NCI-H1092 (cell line): ENCODE results near the gene DRD5.
"Not testable (repeated sequence)": the region's sequence is repeated elsewhere in the genome, so short reads cannot be mapped to it uniquely, and the experiment has no call there.

Experiments used
- DNase-seq: peaks from one replicate; lab custom pipeline; 2025; lab: John Stamatoyannopoulos, UW

DRD5 gene

DNA sequence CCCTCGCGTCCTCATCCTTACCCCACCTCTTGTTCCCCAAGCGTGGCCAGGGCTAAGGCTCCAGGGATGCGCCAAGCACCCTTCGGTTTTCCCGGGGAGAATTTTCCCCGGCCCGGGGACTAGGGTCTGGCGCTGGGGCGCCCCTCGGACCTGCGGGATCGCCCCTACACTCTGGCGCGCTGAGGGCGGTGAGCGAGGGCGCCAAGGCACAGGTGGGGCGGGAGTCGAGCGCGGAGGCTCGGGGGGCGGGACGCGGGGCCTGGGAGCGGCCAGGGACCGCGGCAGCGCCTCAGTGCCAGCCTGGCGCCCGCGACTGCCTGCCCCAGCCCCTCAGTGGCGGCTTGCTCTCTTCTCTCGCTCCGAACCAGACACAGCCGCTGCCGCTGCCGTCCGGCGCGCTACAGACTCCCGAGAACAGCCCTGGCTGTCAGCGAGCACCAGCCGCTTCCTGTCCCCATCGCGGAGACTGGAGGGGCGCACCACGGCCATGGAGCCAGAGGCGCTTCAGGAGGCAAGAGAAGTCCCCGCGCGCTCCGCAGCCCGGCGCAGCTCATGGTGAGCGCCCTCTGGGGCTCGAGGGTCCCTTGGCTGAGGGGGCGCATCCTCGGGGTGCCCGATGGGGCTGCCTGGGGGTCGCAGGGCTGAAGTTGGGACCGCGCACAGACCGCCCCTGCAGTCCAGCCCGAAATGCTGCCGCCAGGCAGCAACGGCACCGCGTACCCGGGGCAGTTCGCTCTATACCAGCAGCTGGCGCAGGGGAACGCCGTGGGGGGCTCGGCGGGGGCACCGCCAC, at the start of gene DRD5:
Gene DRD5, plus strand, starts transcription at position 292 of the 793 bp plus-strand sequence. Its CDS starts 396 bp downstream, at position 688.
- no peak for DNase-seq

DNA sequence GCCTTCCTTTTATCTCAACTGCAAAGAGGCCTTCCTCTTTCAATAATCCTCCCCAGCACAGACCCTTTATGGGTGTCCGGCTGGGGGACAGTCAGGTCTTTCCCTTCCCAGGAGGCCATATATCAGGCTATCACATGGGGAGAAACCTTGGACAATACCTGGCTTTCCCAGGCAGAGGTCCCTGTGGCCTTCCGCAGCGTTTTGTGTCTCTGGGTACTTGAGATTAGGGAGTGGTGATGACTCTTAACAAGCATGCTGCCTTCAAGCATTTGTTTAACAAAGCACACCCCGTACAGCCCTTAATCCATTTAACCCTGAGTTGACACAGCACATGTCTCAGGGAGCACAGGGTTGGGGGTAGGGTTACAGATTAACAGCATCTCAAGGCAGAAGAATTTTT, 49.2 kb upstream of the DRD5 start:
- not testable (repeated sequence) for DNase-seq

GRCh38 chr4:9735515-9735914, 45.9 kb upstream of the DRD5 start:
- DNase-seq, result no peak

GRCh38 chr4:9737280-9737679, 44.2 kb upstream of the DRD5 start:
- not testable (repeated sequence) for DNase-seq

DNA sequence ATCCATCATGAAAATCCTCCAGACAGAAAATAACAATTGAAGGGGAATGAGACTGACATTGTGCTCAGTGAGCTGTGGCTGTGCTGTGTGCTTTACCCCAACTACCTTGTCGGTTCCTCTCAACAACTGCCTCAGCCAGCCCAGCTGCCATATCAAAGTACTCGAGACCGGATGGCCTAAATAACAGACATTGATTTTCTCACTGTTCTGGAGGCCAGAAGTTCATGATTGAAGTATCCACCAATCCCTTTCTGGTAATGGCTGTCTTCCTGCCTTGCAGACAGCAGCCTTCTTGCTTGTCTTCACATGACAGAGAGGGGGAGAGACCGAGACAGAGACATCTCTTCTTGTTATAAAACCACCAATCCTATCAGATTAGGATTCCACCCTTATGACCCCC, 37.6 kb upstream of the DRD5 start:
- not testable (repeated sequence) for DNase-seq

DNA sequence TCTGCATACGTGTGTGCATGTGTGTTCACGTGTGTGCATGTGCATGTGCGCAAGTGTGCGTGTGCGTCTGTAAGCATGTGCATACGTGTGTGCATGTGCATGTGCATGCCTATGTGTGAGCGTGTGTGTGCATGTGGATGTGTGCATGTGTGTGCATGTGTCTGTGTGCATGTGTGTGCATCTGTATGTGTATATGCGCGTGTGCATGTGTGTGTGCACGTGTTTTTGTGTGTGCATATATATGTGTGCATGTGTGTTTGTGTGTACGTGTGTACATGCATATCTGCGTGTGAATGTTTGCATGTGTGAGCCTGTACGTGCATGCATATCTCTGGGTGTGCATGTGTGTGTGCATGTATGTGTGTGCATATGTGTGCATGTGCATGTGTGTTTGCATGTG, 35.7 kb upstream of the DRD5 start:
- no peak for DNase-seq

DNA sequence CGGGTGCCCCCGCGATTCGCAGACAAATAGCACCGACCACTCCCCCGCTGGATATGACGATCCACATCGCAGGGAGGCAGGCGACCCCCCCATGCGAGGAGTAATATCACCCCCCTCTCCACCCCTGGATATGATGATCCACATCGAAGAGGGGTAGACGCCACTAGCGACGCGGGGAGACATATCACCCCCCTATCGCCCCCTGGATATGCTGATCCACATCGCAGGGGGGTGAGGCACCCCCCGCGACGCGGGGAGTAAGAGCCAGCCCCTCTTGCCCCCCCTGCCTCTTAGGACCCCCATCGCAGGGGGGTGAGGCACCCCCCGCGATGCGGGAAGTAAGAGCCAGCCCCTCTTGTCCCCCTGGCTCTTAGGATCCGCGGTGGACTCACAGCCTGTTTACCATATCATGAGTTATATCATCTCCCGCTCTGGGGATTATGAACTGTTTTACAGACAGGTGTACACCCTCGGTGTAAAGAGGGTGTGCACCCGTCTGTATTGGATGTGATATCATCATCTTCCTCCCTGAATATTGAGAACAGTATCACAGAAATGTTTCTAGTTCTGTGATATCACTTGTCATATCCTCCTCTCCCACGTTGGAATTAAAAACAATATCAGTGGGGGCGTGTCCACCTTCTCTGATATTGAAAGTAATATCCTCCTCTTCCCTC, 22.7 kb upstream of the DRD5 start:
- no peak for DNase-seq

GRCh38 chr4:9762823-9763475, 18.5 kb upstream of the DRD5 start:
- DNase-seq, result peak; percentile 70

DNA sequence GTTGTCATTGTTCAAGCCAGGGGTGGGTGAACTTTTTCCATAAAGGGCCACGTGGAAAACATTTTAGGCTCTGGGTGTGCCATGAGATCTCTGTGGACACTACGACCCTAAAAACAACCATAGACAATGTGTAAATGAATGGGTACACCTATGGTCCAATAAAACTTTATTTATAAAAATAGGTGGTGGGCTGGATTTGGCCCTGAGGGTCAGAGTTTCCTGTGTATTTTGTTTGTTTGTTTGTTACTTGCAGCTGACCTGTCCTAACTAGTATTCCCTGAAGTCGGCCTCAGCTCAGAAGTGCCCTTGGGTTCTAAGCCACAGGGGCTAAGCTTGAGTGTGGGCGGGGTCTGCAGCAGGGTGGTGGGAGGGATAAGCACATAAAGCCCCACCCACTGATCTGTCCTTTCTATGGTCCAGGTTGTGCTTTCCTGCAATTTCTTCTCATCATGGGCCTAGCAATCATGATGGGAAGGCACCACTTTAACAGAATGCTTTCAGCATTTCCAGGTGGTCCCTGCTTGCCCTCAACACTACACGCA, 17.2 kb upstream of the DRD5 start:
- DNase-seq, result no peak

GRCh38 chr4:9765091-9765490, 16.3 kb upstream of the DRD5 start:
- no peak for DNase-seq

DNA sequence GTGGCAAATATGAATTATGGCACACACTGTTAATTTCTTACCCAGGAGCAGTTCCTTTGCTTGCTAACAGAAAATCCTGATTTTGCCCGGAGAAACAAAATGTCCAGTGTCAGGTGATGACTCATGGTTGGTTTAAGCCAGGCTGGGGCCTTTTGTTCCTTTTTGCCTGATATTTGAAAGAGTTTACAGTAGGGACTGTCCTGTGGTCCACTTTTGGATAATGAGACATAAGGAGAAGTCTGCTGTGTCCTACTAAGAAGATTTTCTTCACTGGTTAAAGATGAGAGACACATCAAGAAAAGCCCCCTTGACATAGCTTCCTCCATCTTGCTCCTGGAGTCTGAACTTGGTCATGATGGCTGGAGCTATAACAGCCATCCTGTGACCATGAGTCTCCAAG, 12.1 kb upstream of the DRD5 start:
- no peak for DNase-seq

DNA sequence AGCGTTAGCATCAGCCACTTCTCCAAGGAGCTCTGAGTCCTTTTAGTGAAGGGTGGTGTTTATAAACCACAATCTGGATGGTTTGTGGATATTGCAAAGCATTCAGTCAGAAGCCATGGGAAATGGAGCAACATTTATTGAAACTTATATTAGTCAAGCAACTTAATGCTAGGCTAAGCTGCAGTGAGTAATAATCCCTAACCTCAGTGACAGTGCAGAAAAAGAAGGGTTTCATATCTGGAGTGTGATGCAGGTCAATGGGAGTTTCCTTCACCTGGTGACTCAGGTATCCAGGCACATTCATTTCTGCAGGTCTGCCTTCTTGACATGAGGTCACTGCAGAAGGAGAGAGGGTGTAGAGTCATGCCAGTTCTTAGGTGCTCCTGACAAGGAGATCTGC, 10.4 kb upstream of the DRD5 start:
- no peak for DNase-seq

- no peak for DNase-seq
These were observed 8.0 kb upstream of the DRD5 start for GRCh38 chr4:9773471-9773870.

DNA sequence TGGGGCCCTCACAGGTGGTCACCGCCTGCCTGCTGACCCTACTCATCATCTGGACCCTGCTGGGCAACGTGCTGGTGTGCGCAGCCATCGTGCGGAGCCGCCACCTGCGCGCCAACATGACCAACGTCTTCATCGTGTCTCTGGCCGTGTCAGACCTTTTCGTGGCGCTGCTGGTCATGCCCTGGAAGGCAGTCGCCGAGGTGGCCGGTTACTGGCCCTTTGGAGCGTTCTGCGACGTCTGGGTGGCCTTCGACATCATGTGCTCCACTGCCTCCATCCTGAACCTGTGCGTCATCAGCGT, 652 bp downstream of the DRD5 start:
- no peak for DNase-seq

- DNase-seq, result not testable (repeated sequence)
These were observed 4.5 kb downstream of the DRD5 start for GRCh38 chr4:9785891-9786290.

GRCh38 chr4:9792381-9792780, 10.9 kb downstream of the DRD5 start:
- DNase-seq, result no peak

DNA sequence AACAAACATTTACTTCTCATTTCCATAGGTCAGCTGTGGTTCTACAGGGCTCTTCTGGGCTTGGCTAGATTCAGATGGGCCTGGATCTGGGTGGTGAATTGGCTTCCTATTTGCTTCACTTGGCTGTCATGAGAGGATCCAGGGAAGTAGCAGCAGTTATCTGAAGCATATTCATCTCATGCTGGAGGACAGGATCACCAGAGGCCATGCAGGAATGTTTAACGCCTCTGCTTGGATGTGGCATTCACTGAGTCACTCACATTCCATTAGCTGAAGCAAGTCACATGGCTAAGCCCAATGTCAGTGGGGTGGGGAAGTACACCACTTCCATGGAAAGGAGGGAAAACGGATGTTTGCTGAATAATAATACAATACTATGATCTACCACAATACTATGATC, 15.2 kb downstream of the DRD5 start:
- DNase-seq, result not testable (repeated sequence)

DNA sequence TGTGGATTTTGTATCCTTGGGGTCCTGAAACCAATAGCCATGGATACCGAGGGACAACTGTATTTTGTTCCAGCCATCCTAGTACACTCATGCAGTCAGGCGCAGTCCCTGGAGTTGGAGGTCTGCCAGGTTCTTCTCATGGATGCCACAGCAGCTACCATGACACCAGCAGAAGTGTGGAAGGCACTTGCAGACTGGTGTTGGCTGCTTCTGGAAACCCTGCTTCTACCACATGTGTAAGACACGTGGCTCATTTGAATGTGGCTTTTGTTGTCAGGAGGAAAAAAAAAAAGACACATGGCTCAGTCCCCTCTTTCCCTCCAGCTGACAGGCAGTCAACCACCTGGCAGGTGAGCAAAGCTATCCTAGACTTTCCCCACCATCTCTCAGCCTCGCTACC, 19.4 kb downstream of the DRD5 start:
- peak; percentile 32 for DNase-seq

DNA sequence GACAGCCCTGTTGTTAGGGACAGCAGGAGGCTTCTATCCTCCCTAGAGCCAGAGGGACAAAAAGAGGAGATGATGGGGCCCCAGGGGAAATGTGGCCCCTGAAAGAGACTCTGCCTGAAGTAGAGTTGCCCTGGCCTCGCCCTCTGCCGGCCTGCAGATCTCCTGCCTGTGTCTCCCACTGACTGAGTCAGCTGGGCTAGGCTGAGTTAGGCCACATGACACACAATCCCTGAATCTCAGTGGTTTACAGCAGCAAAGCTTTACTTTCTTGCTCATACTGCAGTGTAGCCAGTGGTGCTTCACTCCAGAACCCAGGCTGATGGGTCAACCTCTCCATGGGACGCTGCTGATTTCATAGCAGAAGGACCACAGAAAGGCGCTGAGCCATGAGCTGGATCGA, 23.5 kb downstream of the DRD5 start:
- no peak for DNase-seq

DNA sequence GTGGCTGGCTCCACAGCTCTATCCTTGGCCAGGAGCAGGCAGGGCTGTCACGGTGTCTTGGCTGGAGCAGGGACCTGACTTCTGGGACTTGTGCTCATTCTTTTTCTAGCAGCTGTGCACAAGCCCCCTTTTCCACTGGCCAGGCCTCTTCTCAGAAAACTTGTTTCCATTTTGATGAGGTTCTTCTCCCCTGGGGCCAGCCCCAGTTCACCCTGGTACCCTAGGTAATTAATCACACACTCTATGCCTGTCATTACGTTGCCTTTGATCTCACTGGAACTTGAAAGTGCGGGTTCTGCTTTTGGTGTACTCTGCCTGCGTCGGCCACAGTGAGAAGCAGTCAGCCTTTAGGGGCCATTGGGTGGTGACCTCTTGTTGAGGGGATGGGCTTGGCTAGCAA, 26.6 kb downstream of the DRD5 start:
- DNase-seq, result no peak

- no peak for DNase-seq
These were observed 30.4 kb downstream of the DRD5 start for GRCh38 chr4:9811806-9812205.

- DNase-seq, result no peak
These were observed 31.3 kb downstream of the DRD5 start for GRCh38 chr4:9812501-9813340.
